ENCODE data around the gene KLHL15.

- TF ChIP-seq POLR2AphosphoS5 (IDR thresholded peaks at IDR 0.05; ENCODE audit: low read depth, low read length) (no peak), SIN3A (IDR thresholded peaks at IDR 0.05; ENCODE audit: borderline replicate concordance, insufficient read depth, low read length) (no peak), TAF1 (IDR thresholded peaks at IDR 0.05; ENCODE audit: borderline replicate concordance, insufficient read depth, low read length) (no peak), REST (IDR thresholded peaks at IDR 0.05; ENCODE audit: insufficient read depth in 1 of 2, low read depth in 2 of 2, low read length in 2 of 2) (no peak)
Measured at GRCh38 chrX:23935106-23935505, 91.9 kb downstream of the KLHL15 start.

All from PFSK-1 (cell line).